HCT116 (cell line): ENCODE data around the gene CALN1. TPM values are rescaled to one million over a fixed set of nuclear protein-coding genes. Genes with fewer than 3 reads are reported as not detected.

Experiments used
- ATAC-seq: fragments of 200-7000 bp; cut with Tn5 transposase; 2 replicates; pipeline ENCODE4 v1.9.1; 2020; ENCODE audit warnings: mild to moderate bottlenecking, moderate library complexity
- BruUV-seq: library from RNA; stranded (reverse); fragments of 400-500 nt; replicated peaks from 2 replicates; lab custom pipeline; 2021; lab: Mats Ljungman, UMichigan
- CTCF ChIA-PET: fragments of 300-600 bp; sonication (Branson Sonifier 250); formaldehyde crosslinking; loops from one replicate; lab custom pipeline; 2021; ENCODE audit warnings: antibody characterized with exemption; lab: Charles Lee
- POLR2A ChIA-PET: fragments of 300-600, 350-600 bp; sonication (Branson Sonifier 250); formaldehyde crosslinking; loops from one replicate; lab custom pipeline; 2021; ENCODE audit warnings: antibody characterized with exemption; lab: Charles Lee
- RAD21 ChIA-PET, 2 experiments: fragments of 300-600 bp; sonication (Branson Sonifier 250); formaldehyde crosslinking; loops; one replicate each; lab custom pipeline; 2023; ENCODE audit warnings: low total read pairs in 2 of 2; ENCODE audit not compliant: uncharacterized antibody in 2 of 2, unreplicated experiment in 2 of 2, low non-redundant PET in 1 of 2; lab: Charles Lee
- DNase-seq: peaks from one replicate; pipeline ENCODE4 v3.0.0-alpha.2; 2010; ENCODE audit warnings: low read depth, low spot score
- H2AFZ ChIP-seq: fragments of 200-600 bp; shearing (Covaris generic), sonication (generic); 2 replicates; pipeline ENCODE4 v1.6.1; 2017; ENCODE audit warnings: low read depth, mixed run types, mixed read lengths, antibody characterized with exemption, low read length; ENCODE audit not compliant: poor library complexity, severe bottlenecking
- H3K27ac ChIP-seq: 2 replicates; pipeline ENCODE4 v1.5.1; 2012; ENCODE audit warnings: low read depth, low read length
- H3K27me3 ChIP-seq: fragments of 200-600 bp; sonication (generic); 2 replicates; pipeline ENCODE4 v1.6.1; 2016; ENCODE audit warnings: mixed run types, low read length, mixed read lengths; ENCODE audit not compliant: insufficient read depth
- H3K36me3 ChIP-seq, 2 experiments: fragments of 200-500 bp in 1 of 2; fragments of 200-600 bp in 1 of 2; sonication (Bioruptor generic) in 1 of 2; sonication (generic) in 1 of 2; 2 replicates each; pipeline versions ENCODE4 v1.5.1 to v1.6.1; 2014 to 2016; ENCODE audit warnings: low read length in 2 of 2, inconsistent platforms in 1 of 2, mixed read lengths in 1 of 2, mixed run types in 1 of 2; ENCODE audit not compliant: insufficient read depth in 2 of 2, control insufficient read depth in 1 of 2
- H3K4me1 ChIP-seq, 2 experiments: fragments of 200-600 bp in 1 of 2; sonication (generic) in 1 of 2; 2 replicates each; pipeline versions ENCODE4 v1.5.1 to v1.6.1; 2012 to 2017; ENCODE audit warnings: low read length in 2 of 2, inconsistent platforms in 1 of 2, mild to moderate bottlenecking in 1 of 2, mixed read lengths in 1 of 2, mixed run types in 1 of 2, moderate library complexity in 1 of 2; ENCODE audit not compliant: insufficient read depth in 2 of 2, control insufficient read depth in 1 of 2
- H3K4me2 ChIP-seq: fragments of 200-600 bp; sonication (generic); 2 replicates; pipeline ENCODE4 v1.6.1; 2017; ENCODE audit warnings: mixed run types, low read length, mixed read lengths
- H3K4me3 ChIP-seq, 2 experiments: fragments of 200-600 bp in 1 of 2; sonication (generic) in 1 of 2; replicated peaks in 1 of 2; 2 replicates each; pipeline ENCODE4 v1.5.1; 2011 to 2016; ENCODE audit warnings: low read length in 2 of 2, control low read depth in 1 of 2, low read depth in 1 of 2, mild to moderate bottlenecking in 1 of 2, mixed read lengths in 1 of 2, mixed run types in 1 of 2
- H3K79me2 ChIP-seq: fragments of 200-600 bp; sonication (generic); 2 replicates; pipeline ENCODE4 v1.6.1; 2017; ENCODE audit warnings: mild to moderate bottlenecking, mixed run types, low read length, moderate library complexity, mixed read lengths; ENCODE audit not compliant: insufficient read depth
- H3K9ac ChIP-seq: fragments of 200-600 bp; sonication (generic); 2 replicates; pipeline ENCODE4 v1.6.1; 2016; ENCODE audit warnings: low read length, mixed read lengths
- H3K9me2 ChIP-seq: fragments of 200-600 bp; sonication (generic), shearing (Covaris generic); 2 replicates; pipeline ENCODE4 v1.6.1; 2017; ENCODE audit warnings: mixed run types, mild to moderate bottlenecking, moderate library complexity; ENCODE audit not compliant: insufficient read depth
- H3K9me3 ChIP-seq, 2 experiments: fragments of 200-500 bp in 1 of 2; fragments of 200-600 bp in 1 of 2; sonication (Bioruptor generic) in 1 of 2; sonication (generic) in 1 of 2; 2 replicates each; pipeline ENCODE4 v1.6.1; 2014 to 2017; ENCODE audit warnings: low read length in 2 of 2, mixed read lengths in 2 of 2, inconsistent platforms in 1 of 2, low read depth in 1 of 2, mild to moderate bottlenecking in 1 of 2, mixed run types in 1 of 2, moderate library complexity in 1 of 2; ENCODE audit not compliant: control insufficient read depth in 1 of 2, insufficient read depth in 1 of 2
- H4K20me1 ChIP-seq: fragments of 200-600 bp; sonication (generic), shearing (Covaris generic); 2 replicates; pipeline ENCODE4 v1.6.1; 2017; ENCODE audit warnings: mixed run types, mild to moderate bottlenecking, moderate library complexity; ENCODE audit not compliant: insufficient read depth
- CEBPB ChIP-seq: IDR thresholded peaks from 2 replicates; pipeline ENCODE4 v1.6.1; 2012; ENCODE audit warnings: low read depth
- EGR1 ChIP-seq: IDR thresholded peaks from 2 replicates; pipeline ENCODE4 v1.6.1; 2012; ENCODE audit warnings: low read depth
- ELF1 ChIP-seq: IDR thresholded peaks from 2 replicates; pipeline ENCODE4 v1.6.1; 2012; ENCODE audit warnings: low read depth, borderline replicate concordance
- JUND ChIP-seq: IDR thresholded peaks from 2 replicates; pipeline ENCODE4 v1.6.1; 2012
- POLR2A ChIP-seq: IDR thresholded peaks from 2 replicates; pipeline ENCODE4 v1.7.0; 2011; ENCODE audit warnings: borderline replicate concordance; ENCODE audit not compliant: insufficient read depth, insufficient read length; ENCODE audit errors: extremely low read depth
- POLR2AphosphoS5 ChIP-seq: IDR thresholded peaks from 2 replicates; pipeline ENCODE4 v1.6.1; 2011; ENCODE audit warnings: mild to moderate bottlenecking, low read depth, low read length, moderate library complexity
- RAD21 ChIP-seq: IDR thresholded peaks from 2 replicates; pipeline ENCODE4 v1.6.1; 2012; ENCODE audit warnings: low read depth, mild to moderate bottlenecking
- REST ChIP-seq: IDR thresholded peaks from 2 replicates; pipeline ENCODE4 v1.6.1; 2012; ENCODE audit warnings: low read depth
- SRF ChIP-seq: IDR thresholded peaks from 2 replicates; pipeline ENCODE4 v1.6.1; 2012; ENCODE audit warnings: low read depth
- YY1 ChIP-seq: IDR thresholded peaks from 2 replicates; pipeline ENCODE4 v1.6.1; 2011; ENCODE audit warnings: low read length, low read depth, moderate library complexity, mild to moderate bottlenecking; ENCODE audit not compliant: insufficient replicate concordance; ENCODE audit errors: extremely low read depth
- ZBTB33 ChIP-seq: IDR thresholded peaks from 2 replicates; pipeline ENCODE4 v1.6.1; 2011; ENCODE audit warnings: mild to moderate bottlenecking, low read length, moderate library complexity; ENCODE audit not compliant: insufficient replicate concordance; ENCODE audit errors: extremely low read depth
- ZFX ChIP-seq: fragments of 450-650 bp; IDR thresholded peaks from 2 replicates; pipeline ENCODE4 v1.6.1; 2017
- intact Hi-C: fragments of 100-400 bp; cut with micrococcal nuclease; formaldehyde crosslinking; loops from 2 replicates; pipeline ENCODE4 v1.10.0; 2022
- total RNA-seq: library from RNA; stranded (reverse); gene quantifications from one replicate; pipeline ENCODE4 v1.2.1, GENCODE V29; 2021; ENCODE audit not compliant: unreplicated experiment
- TF ChIP-seq, protein P1 (sequence below), 3 experiments: fragments of 200-600 bp in 1 of 3; sonication (generic) in 1 of 3; IDR thresholded peaks in 2 of 3; conservative IDR thresholded peaks in 1 of 3; 2 replicates each; pipeline ENCODE4 v1.5.1; 2012 to 2017; ENCODE audit warnings: low read depth in 2 of 3, low read length in 2 of 3, antibody characterized with exemption in 1 of 3, borderline replicate concordance in 1 of 3, control low read depth in 1 of 3, mild to moderate bottlenecking in 1 of 3, mixed read lengths in 1 of 3, mixed run types in 1 of 3, moderate library complexity in 1 of 3; ENCODE audit not compliant: insufficient read depth in 1 of 3
- TF ChIP-seq, protein P2 (sequence below): IDR thresholded peaks from 2 replicates; pipeline ENCODE4 v1.6.1; 2012

Gene CALN1
- total RNA-seq, 1 experiment from 2014 or later = 0.17 TPM

DNA sequence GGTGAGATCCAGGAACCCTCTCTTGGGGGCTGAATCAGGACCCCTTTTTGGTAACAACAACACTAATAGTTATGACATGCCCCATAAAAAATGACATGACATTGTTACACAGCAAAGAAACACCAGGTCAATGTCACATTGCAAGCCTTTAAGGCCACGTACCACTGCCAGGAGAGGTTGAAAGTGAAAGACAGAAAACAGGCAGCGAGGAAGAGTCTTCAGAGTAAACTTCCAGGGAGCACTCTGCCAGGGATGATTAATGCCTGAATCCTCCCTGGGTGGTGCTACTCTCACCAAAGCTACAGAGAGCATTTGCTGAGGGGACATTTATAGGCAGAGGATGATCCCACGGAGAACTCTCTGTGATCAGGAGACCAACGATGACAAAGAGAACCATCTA lies 551.6 kb downstream of the CALN1 start:
- no peaks in the 10 kb centered on the region for H3K4me1 ChIP-seq
- no peak overlapping the region for H3K4me3 ChIP-seq
- H3K27me3 ChIP-seq = no peaks in the 10 kb centered on the region
- H3K36me3 ChIP-seq = no peaks in the 10 kb centered on the region
- ChIA-PET POLR2A (no interaction called here), CTCF (no interaction called here), RAD21 (no interaction called here)
- H3K9me2 ChIP-seq = no peaks in the 10 kb centered on the region
- DNase-seq (no peak), ATAC-seq (no peak)
- no peak overlapping the region for H2AFZ ChIP-seq
- no peaks in the 10 kb centered on the region for H4K20me1 ChIP-seq
- H3K79me2 ChIP-seq = no peaks in the 10 kb centered on the region
- TF ChIP-seq SRF (no peak), EGR1 (no peak), JUND (no peak), POLR2AphosphoS5 (no peak), ZFX (no peak), CEBPB (no peak), ZBTB33 (no peak), RAD21 (no peak), YY1 (no peak), POLR2A (no peak), ELF1 (no peak), REST (no peak)
- TF ChIP-seq, protein P1, sequence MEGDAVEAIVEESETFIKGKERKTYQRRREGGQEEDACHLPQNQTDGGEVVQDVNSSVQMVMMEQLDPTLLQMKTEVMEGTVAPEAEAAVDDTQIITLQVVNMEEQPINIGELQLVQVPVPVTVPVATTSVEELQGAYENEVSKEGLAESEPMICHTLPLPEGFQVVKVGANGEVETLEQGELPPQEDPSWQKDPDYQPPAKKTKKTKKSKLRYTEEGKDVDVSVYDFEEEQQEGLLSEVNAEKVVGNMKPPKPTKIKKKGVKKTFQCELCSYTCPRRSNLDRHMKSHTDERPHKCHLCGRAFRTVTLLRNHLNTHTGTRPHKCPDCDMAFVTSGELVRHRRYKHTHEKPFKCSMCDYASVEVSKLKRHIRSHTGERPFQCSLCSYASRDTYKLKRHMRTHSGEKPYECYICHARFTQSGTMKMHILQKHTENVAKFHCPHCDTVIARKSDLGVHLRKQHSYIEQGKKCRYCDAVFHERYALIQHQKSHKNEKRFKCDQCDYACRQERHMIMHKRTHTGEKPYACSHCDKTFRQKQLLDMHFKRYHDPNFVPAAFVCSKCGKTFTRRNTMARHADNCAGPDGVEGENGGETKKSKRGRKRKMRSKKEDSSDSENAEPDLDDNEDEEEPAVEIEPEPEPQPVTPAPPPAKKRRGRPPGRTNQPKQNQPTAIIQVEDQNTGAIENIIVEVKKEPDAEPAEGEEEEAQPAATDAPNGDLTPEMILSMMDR (IDR thresholded peaks at IDR 0.05 in 2 of 3, conservative IDR thresholded peaks at IDR 0.05 in 1 of 3; ENCODE audit: borderline replicate concordance in 1 of 3, insufficient read depth in 1 of 3, low read depth in 2 of 3, low read length in 2 of 3) = no peak
- TF ChIP-seq, protein P2, sequence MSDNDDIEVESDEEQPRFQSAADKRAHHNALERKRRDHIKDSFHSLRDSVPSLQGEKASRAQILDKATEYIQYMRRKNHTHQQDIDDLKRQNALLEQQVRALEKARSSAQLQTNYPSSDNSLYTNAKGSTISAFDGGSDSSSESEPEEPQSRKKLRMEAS = no peak
- no TSS peak for BruUV-seq
- H3K9ac ChIP-seq = no peak overlapping the region
- no peak overlapping the region for H3K27ac ChIP-seq
- no peak overlapping the region for H3K4me2 ChIP-seq
- peaks cover 0 to 11% of the 10 kb centered on the region in 2 experiments; a peak in 3 of 4 replicates for H3K9me3 ChIP-seq
- intact Hi-C loops = no loop called here
